Subcutaneous abdominal adipose tissue (tissue), 5 donors: Measurements from ENCODE around the gene LDLRAD3.

Experiments
- H3K27ac ChIP-seq: one replicate; pipeline ENCODE4 v1.7.0; 2013; ENCODE audit warnings: low read depth, mild to moderate bottlenecking, inconsistent platforms, low read length, moderate library complexity
- H3K27me3 ChIP-seq, 5 donors: one replicate each; pipeline ENCODE4 v1.7.0; 2013; ENCODE audit warnings: low read length in 5 of 5, inconsistent platforms in 1 of 5; ENCODE audit not compliant: control insufficient read depth in 5 of 5, insufficient read depth in 4 of 5
- H3K36me3 ChIP-seq, 5 donors: one replicate each; pipeline ENCODE4 v1.7.0; 2013; ENCODE audit warnings: low read length in 5 of 5; ENCODE audit not compliant: control insufficient read depth in 5 of 5, insufficient read depth in 5 of 5
- H3K4me1 ChIP-seq, 5 donors: one replicate each; pipeline ENCODE4 v1.7.0; 2013; ENCODE audit warnings: low read length in 5 of 5, mild to moderate bottlenecking in 3 of 5, moderate library complexity in 1 of 5; ENCODE audit not compliant: control insufficient read depth in 5 of 5, insufficient read depth in 5 of 5
- H3K4me3 ChIP-seq, 5 donors: one replicate each; pipeline ENCODE4 v1.7.0; 2013; ENCODE audit warnings: low read length in 5 of 5, low read depth in 1 of 5
- H3K9ac ChIP-seq, 5 donors: one replicate each; pipeline ENCODE4 v1.7.0; 2013; ENCODE audit warnings: low read length in 5 of 5, mild to moderate bottlenecking in 4 of 5, moderate library complexity in 3 of 5
- H3K9me3 ChIP-seq, 5 donors: one replicate each; pipeline ENCODE4 v1.7.0; 2013; ENCODE audit warnings: low read length in 5 of 5; ENCODE audit not compliant: control insufficient read depth in 5 of 5
- donor health status: healthy.
- donor health status: healthy.
- donor health status: healthy.
- donor health status: healthy.
- donor health status: healthy.

The LDLRAD3 gene

GRCh38 chr11:36141956-36142355 is 198.1 kb downstream of the LDLRAD3 start:
- Histone ChIP-seq H3K27me3 (no peaks in the 10 kb centered on the region), H3K4me3 (no peak overlapping the region), H3K27ac (no peak overlapping the region), H3K36me3 (peaks cover 0 to 4% (median 0%) of the 10 kb centered on the region in 5 donors), H3K9ac (no peak overlapping the region), H3K4me1 (no peaks in the 10 kb centered on the region), H3K9me3 (no peaks in the 10 kb centered on the region)

GRCh38 chr11:36142439-36142838 is 198.6 kb downstream of the LDLRAD3 start:
- Histone ChIP-seq H3K4me3 (no peak overlapping the region), H3K36me3 (peaks cover 0 to 4% (median 0%) of the 10 kb centered on the region in 5 donors), H3K4me1 (no peaks in the 10 kb centered on the region), H3K9ac (no peak overlapping the region), H3K27ac (no peak overlapping the region), H3K27me3 (no peaks in the 10 kb centered on the region), H3K9me3 (no peaks in the 10 kb centered on the region)

- H3K4me3 ChIP-seq: no peak overlapping the region
- no peak overlapping the region for H3K9ac ChIP-seq
- H3K9me3 ChIP-seq: no peaks in the 10 kb centered on the region
- H3K27me3 ChIP-seq: no peaks in the 10 kb centered on the region
- no peaks in the 10 kb centered on the region for H3K4me1 ChIP-seq
- H3K36me3 ChIP-seq: peaks cover 0 to 4% (median 0%) of the 10 kb centered on the region in 5 donors
- no peak overlapping the region for H3K27ac ChIP-seq
Observed at GRCh38 chr11:36142879-36143278, 199.0 kb downstream of the LDLRAD3 start.

GRCh38 chr11:36146437-36146836 is 202.6 kb downstream of the LDLRAD3 start:
- Histone ChIP-seq H3K36me3 (peaks cover 0 to 4% (median 0%) of the 10 kb centered on the region in 5 donors), H3K27me3 (no peaks in the 10 kb centered on the region), H3K9ac (no peak overlapping the region), H3K4me1 (peaks cover 0 to 10% (median 8%) of the 10 kb centered on the region in 5 donors), H3K9me3 (no peaks in the 10 kb centered on the region), H3K4me3 (no peak overlapping the region), H3K27ac (no peak overlapping the region)

GRCh38 chr11:36147491-36147890 is 203.6 kb downstream of the LDLRAD3 start:
- H3K9me3 ChIP-seq: no peaks in the 10 kb centered on the region
- H3K27ac ChIP-seq: no peak overlapping the region
- H3K4me3 ChIP-seq: no peak overlapping the region
- H3K36me3 ChIP-seq: peaks cover 0 to 4% (median 0%) of the 10 kb centered on the region in 5 donors
- H3K27me3 ChIP-seq: no peaks in the 10 kb centered on the region
- H3K9ac ChIP-seq: no peak overlapping the region
- peaks cover 0 to 14% (median 11%) of the 10 kb centered on the region in 5 donors for H3K4me1 ChIP-seq

- H3K36me3 ChIP-seq: no peaks in the 10 kb centered on the region
- H3K4me1 ChIP-seq: peaks cover 0 to 21% (median 12%) of the 10 kb centered on the region in 5 donors
- no peak overlapping the region for H3K4me3 ChIP-seq
- no peaks in the 10 kb centered on the region for H3K9me3 ChIP-seq
- H3K9ac ChIP-seq: no peak overlapping the region
- no peaks in the 10 kb centered on the region for H3K27me3 ChIP-seq
- H3K27ac ChIP-seq: no peak overlapping the region
Observed at GRCh38 chr11:36148701-36149100, 204.8 kb downstream of the LDLRAD3 start.

- Histone ChIP-seq H3K9ac (no peak overlapping the region), H3K4me3 (peak overlapping the region in 2 of 5 donors; percentile 19 to 27), H3K4me1 (peaks cover 0 to 25% (median 13%) of the 10 kb centered on the region in 5 donors), H3K9me3 (no peaks in the 10 kb centered on the region), H3K36me3 (no peaks in the 10 kb centered on the region), H3K27ac (no peak overlapping the region), H3K27me3 (no peaks in the 10 kb centered on the region)
Observed at GRCh38 chr11:36149538-36150242, 205.8 kb downstream of the LDLRAD3 start.

GRCh38 chr11:36150986-36151385 is 207.1 kb downstream of the LDLRAD3 start:
- H3K4me3 ChIP-seq: no peak overlapping the region
- H3K4me1 ChIP-seq: peaks cover 0 to 29% (median 17%) of the 10 kb centered on the region in 5 donors
- no peak overlapping the region for H3K27ac ChIP-seq
- no peaks in the 10 kb centered on the region for H3K27me3 ChIP-seq
- no peaks in the 10 kb centered on the region for H3K9me3 ChIP-seq
- no peaks in the 10 kb centered on the region for H3K36me3 ChIP-seq
- H3K9ac ChIP-seq: no peak overlapping the region

GRCh38 chr11:36151933-36152580 is 208.2 kb downstream of the LDLRAD3 start:
- Histone ChIP-seq H3K4me3 (no peak overlapping the region), H3K36me3 (no peaks in the 10 kb centered on the region), H3K27ac (no peak overlapping the region), H3K4me1 (peaks cover 2 to 39% (median 25%) of the 10 kb centered on the region in 5 donors), H3K9me3 (no peaks in the 10 kb centered on the region), H3K9ac (no peak overlapping the region), H3K27me3 (no peaks in the 10 kb centered on the region)

- no peak overlapping the region for H3K27ac ChIP-seq
- H3K27me3 ChIP-seq: no peaks in the 10 kb centered on the region
- peaks cover 2 to 40% (median 29%) of the 10 kb centered on the region in 5 donors for H3K4me1 ChIP-seq
- no peaks in the 10 kb centered on the region for H3K36me3 ChIP-seq
- no peak overlapping the region for H3K4me3 ChIP-seq
- H3K9me3 ChIP-seq: no peaks in the 10 kb centered on the region
- H3K9ac ChIP-seq: no peak overlapping the region
Observed at GRCh38 chr11:36153551-36153950, 209.7 kb downstream of the LDLRAD3 start.
